Measurements from ENCODE around the gene RMI1.
"Not testable (repeated sequence)": the region's sequence is repeated elsewhere in the genome, so short reads cannot be mapped to it uniquely, and the experiment has no call there.

The RMI1 gene

GRCh38 chr9:83980395-83981125 is at the start of gene RMI1:
RMI1 (plus strand) TSS chr9:83980805; CDS start chr9:84000987, 20,182 bp downstream.
- peak; percentile 93 for DNase-seq (ENCODE audit: low read depth)

- DNase-seq (ENCODE audit: low read depth), result no peak
Measured at GRCh38 chr9:83930881-83931280, 49.7 kb upstream of the RMI1 start.

GRCh38 chr9:83932011-83932410 is 48.6 kb upstream of the RMI1 start:
- DNase-seq (ENCODE audit: low read depth), result no peak

GRCh38 chr9:83932851-83933250 is 47.8 kb upstream of the RMI1 start:
- no peak for DNase-seq (ENCODE audit: low read depth)

GRCh38 chr9:83933790-83934189 is 46.8 kb upstream of the RMI1 start:
- DNase-seq (ENCODE audit: low read depth), result no peak

GRCh38 chr9:83934569-83935275 is 45.9 kb upstream of the RMI1 start:
- DNase-seq (ENCODE audit: low read depth), result peak; percentile 27

- DNase-seq (ENCODE audit: low read depth), result peak; percentile 61
Measured at GRCh38 chr9:83935276-83935935, 45.2 kb upstream of the RMI1 start.

GRCh38 chr9:83936523-83936922 is 44.1 kb upstream of the RMI1 start:
- DNase-seq (ENCODE audit: low read depth), result peak; percentile 33

- no peak for DNase-seq (ENCODE audit: low read depth)
Measured at GRCh38 chr9:83937861-83938455, 42.6 kb upstream of the RMI1 start.

- DNase-seq (ENCODE audit: low read depth), result no peak
Measured at GRCh38 chr9:83940590-83941303, 39.9 kb upstream of the RMI1 start.

- not testable (repeated sequence) for DNase-seq (ENCODE audit: low read depth)
Measured at GRCh38 chr9:83948096-83948495, 32.5 kb upstream of the RMI1 start.

- DNase-seq (ENCODE audit: low read depth), result no peak
Measured at GRCh38 chr9:83956086-83956435, 24.5 kb upstream of the RMI1 start.

GRCh38 chr9:83956436-83957247 is 24.0 kb upstream of the RMI1 start:
- DNase-seq (ENCODE audit: low read depth), result no peak

GRCh38 chr9:83957248-83957513 is 23.4 kb upstream of the RMI1 start:
- DNase-seq (ENCODE audit: low read depth), result no peak

- DNase-seq (ENCODE audit: low read depth), result no peak
Measured at GRCh38 chr9:83959061-83959460, 21.5 kb upstream of the RMI1 start.

- no peak for DNase-seq (ENCODE audit: low read depth)
Measured at GRCh38 chr9:83960991-83961390, 19.6 kb upstream of the RMI1 start.

GRCh38 chr9:83962165-83962564 is 18.4 kb upstream of the RMI1 start:
- no peak for DNase-seq (ENCODE audit: low read depth)

GRCh38 chr9:83964973-83965349 is 15.6 kb upstream of the RMI1 start:
- no peak for DNase-seq (ENCODE audit: low read depth)

- no peak for DNase-seq (ENCODE audit: low read depth)
Measured at GRCh38 chr9:83965350-83966208, 15.0 kb upstream of the RMI1 start.

- no peak for DNase-seq (ENCODE audit: low read depth)
Measured at GRCh38 chr9:83966209-83966582, 14.4 kb upstream of the RMI1 start.

GRCh38 chr9:83967073-83967472 is 13.5 kb upstream of the RMI1 start:
- no peak for DNase-seq (ENCODE audit: low read depth)

Data from HS-27A (cell line).